Lower leg skin (tissue), 3 donors: Measurements from ENCODE around the gene USP43.

ENCODE experiments used
- CTCF ChIP-seq, 3 donors: fragments of 450-650 bp; IDR thresholded peaks; one replicate each; pipeline ENCODE4 v1.5.1; 2016; ENCODE audit warnings: antibody characterized with exemption in 3 of 3, mild to moderate bottlenecking in 3 of 3, moderate library complexity in 2 of 3
- POLR2A ChIP-seq, 2 donors: fragments of 450-650 bp; IDR thresholded peaks; one replicate each; pipeline ENCODE4 v1.6.1; 2016 to 2017; ENCODE audit warnings: antibody characterized with exemption in 2 of 2, mild to moderate bottlenecking in 1 of 2, moderate library complexity in 1 of 2

DNA sequence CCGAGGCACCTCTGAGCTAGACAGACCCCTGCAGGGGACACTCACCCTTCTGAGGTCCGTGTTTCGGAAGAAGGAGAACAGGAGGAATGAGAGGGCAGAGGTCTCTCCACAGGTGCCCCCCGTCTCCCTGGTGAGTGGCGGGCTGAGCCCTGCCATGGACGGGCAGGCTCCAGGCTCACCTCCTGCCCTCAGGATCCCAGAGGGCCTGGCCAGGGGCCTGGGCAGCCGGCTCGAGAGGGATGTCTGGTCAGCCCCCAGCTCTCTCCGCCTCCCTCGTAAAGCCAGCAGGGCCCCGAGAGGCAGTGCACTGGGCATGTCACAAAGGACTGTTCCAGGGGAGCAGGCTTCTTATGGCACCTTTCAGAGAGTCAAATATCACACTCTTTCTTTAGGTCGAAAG, 83.2 kb downstream of the USP43 start:
- TF ChIP-seq CTCF (IDR thresholded peaks at IDR 0.05) (no peak), POLR2A (IDR thresholded peaks at IDR 0.05) (no peak)
